ENCODE results near the gene EMC8.

Gene EMC8

DNA sequence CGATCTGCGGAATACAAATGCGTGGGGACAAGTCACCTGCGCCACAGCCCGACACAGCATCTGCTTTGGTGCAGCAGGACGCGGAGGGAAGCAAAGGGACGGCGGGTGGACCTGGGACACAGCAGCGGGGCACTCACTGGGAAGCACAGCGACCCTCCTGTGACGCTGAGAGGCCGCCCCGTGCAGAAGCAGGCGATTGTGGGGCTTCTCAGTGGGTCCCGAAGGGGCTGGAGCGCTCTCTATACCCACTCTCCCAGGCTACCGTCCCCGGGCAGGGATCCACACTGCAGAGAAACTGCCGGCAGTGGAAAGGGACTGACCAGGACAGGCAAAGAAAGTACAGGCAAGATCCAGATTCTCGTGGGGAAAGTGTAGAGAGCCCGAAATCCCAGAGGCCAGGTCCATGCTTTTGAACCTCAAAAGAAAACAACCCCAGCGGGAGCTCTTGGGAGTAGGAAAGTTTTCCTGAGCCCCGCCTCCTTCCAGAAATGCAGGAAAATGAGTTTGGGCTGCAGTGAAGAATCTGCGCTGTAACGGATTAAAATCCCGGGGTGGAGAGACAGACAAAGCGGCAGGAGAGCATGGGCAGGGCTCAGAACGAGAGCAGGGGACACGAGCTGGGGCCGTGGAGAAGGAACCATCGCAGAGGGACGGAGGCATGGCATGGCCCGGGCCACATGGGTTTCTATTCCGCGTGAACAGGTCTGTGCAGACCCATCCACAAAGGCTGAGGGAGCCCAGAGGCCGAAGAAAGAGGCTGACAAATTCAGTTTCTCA is 12.9 kb upstream of the EMC8 start:
- no peaks in the 10 kb centered on the region for H3K4me1 ChIP-seq (ENCODE audit: low read length)
- no peak overlapping the region for H3K9ac ChIP-seq (ENCODE audit: low read length)
- no peak overlapping the region for H3K27ac ChIP-seq (ENCODE audit: low read length)
- H3K9me3 ChIP-seq (ENCODE audit: insufficient read depth, low read length), result no peaks in the 10 kb centered on the region
- H3K79me2 ChIP-seq (ENCODE audit: low read length), result no peaks in the 10 kb centered on the region
- no peak overlapping the region for H3K4me3 ChIP-seq (ENCODE audit: low read length)
- no peaks in the 10 kb centered on the region for H3K36me3 ChIP-seq (replicated peaks; ENCODE audit: low read depth, low read length)
- no peak for TF ChIP-seq EZH2phosphoT487 (IDR thresholded peaks at IDR 0.05; ENCODE audit: low read depth)
- TF ChIP-seq, protein P1, sequence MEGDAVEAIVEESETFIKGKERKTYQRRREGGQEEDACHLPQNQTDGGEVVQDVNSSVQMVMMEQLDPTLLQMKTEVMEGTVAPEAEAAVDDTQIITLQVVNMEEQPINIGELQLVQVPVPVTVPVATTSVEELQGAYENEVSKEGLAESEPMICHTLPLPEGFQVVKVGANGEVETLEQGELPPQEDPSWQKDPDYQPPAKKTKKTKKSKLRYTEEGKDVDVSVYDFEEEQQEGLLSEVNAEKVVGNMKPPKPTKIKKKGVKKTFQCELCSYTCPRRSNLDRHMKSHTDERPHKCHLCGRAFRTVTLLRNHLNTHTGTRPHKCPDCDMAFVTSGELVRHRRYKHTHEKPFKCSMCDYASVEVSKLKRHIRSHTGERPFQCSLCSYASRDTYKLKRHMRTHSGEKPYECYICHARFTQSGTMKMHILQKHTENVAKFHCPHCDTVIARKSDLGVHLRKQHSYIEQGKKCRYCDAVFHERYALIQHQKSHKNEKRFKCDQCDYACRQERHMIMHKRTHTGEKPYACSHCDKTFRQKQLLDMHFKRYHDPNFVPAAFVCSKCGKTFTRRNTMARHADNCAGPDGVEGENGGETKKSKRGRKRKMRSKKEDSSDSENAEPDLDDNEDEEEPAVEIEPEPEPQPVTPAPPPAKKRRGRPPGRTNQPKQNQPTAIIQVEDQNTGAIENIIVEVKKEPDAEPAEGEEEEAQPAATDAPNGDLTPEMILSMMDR (IDR thresholded peaks at IDR 0.05; ENCODE audit: low read depth, low read length), result no peak
- no peak overlapping the region for H2AFZ ChIP-seq (ENCODE audit: low read depth, low read length)
- no peak overlapping the region for H3K4me2 ChIP-seq (ENCODE audit: low read length)
- H4K20me1 ChIP-seq (ENCODE audit: insufficient read depth, low read length), result no peaks in the 10 kb centered on the region
- H3K27me3 ChIP-seq (ENCODE audit: low read depth, low read length), result peaks cover 12% of the 10 kb centered on the region; the same call in 1 of the 2 replicates

DNA sequence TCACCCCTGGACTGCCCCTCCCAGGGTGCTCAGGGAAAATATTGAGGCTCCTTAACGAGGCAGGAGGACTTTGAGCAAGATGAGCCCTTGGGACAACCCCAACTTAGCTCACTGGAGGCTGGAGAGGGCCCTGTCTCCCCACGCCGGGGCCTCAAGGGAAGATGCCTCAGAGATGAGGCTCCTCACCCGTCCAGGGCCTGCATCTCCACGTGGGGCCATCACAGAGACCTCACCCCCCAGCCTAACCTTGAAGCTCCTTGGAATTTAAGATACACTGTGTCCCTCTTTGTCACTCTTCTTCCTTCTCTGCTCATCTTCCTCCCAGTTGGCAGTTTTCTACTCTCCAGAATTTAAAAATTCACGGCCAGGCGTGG is 11.4 kb upstream of the EMC8 start:
- no peak overlapping the region for H3K9ac ChIP-seq (ENCODE audit: low read length)
- H3K36me3 ChIP-seq (replicated peaks; ENCODE audit: low read depth, low read length), result peaks cover 14% of the 10 kb centered on the region
- no peak overlapping the region for H3K4me3 ChIP-seq (ENCODE audit: low read length)
- no peak overlapping the region for H2AFZ ChIP-seq (ENCODE audit: low read depth, low read length)
- peaks cover 12% of the 10 kb centered on the region; the same call in 1 of the 2 replicates for H3K27me3 ChIP-seq (ENCODE audit: low read depth, low read length)
- TF ChIP-seq EZH2phosphoT487 (IDR thresholded peaks at IDR 0.05; ENCODE audit: low read depth), result no peak
- TF ChIP-seq, protein P1 (IDR thresholded peaks at IDR 0.05; ENCODE audit: low read depth, low read length), result no peak
- H3K4me1 ChIP-seq (ENCODE audit: low read length), result no peaks in the 10 kb centered on the region
- no peaks in the 10 kb centered on the region for H3K79me2 ChIP-seq (ENCODE audit: low read length)
- no peaks in the 10 kb centered on the region for H4K20me1 ChIP-seq (ENCODE audit: insufficient read depth, low read length)
- H3K9me3 ChIP-seq (ENCODE audit: insufficient read depth, low read length), result no peaks in the 10 kb centered on the region
- H3K27ac ChIP-seq (ENCODE audit: low read length), result no peak overlapping the region
- no peak overlapping the region for H3K4me2 ChIP-seq (ENCODE audit: low read length)

DNA sequence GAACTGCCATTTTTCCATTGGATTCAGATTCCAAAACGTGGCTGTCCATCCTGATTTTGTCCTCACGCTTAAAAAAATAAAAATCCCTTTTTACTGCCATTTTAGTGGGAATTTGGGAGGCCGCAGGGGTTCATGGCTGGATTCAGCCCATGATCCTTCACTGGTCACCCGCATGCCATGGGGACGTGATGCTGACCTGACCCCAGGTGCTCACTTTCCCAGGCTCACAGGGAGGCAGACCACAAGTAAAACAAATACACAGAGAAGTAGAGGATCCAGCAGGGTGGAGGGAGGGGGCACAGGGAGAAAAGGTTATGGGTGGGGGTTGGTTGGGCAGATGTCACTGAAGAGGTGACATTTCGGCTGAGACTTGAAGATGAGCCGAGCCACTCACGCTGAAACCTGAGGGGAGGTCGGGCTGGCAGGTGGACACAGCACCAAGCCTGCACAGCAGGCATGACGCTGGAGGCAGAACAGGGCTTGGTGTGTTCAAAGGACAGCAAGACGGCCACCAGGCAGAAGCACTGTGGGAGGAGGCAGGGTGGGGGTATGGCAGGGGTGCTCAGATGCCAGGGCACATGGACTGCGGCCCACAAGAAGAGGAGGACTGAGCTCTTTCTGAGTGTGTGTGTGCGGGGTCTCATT is 10.9 kb upstream of the EMC8 start:
- H3K4me3 ChIP-seq (ENCODE audit: low read length), result no peak overlapping the region
- no peaks in the 10 kb centered on the region for H3K79me2 ChIP-seq (ENCODE audit: low read length)
- no peaks in the 10 kb centered on the region for H3K9me3 ChIP-seq (ENCODE audit: insufficient read depth, low read length)
- H3K27ac ChIP-seq (ENCODE audit: low read length), result no peak overlapping the region
- TF ChIP-seq, protein P1 (IDR thresholded peaks at IDR 0.05; ENCODE audit: low read depth, low read length), result no peak
- TF ChIP-seq EZH2phosphoT487 (IDR thresholded peaks at IDR 0.05; ENCODE audit: low read depth), result no peak
- peaks cover 9% of the 10 kb centered on the region; the same call in 1 of the 2 replicates for H3K27me3 ChIP-seq (ENCODE audit: low read depth, low read length)
- no peaks in the 10 kb centered on the region for H4K20me1 ChIP-seq (ENCODE audit: insufficient read depth, low read length)
- no peaks in the 10 kb centered on the region for H3K4me1 ChIP-seq (ENCODE audit: low read length)
- H2AFZ ChIP-seq (ENCODE audit: low read depth, low read length), result no peak overlapping the region
- no peak overlapping the region for H3K9ac ChIP-seq (ENCODE audit: low read length)
- H3K36me3 ChIP-seq (replicated peaks; ENCODE audit: low read depth, low read length), result peaks cover 19% of the 10 kb centered on the region
- H3K4me2 ChIP-seq (ENCODE audit: low read length), result no peak overlapping the region

DNA sequence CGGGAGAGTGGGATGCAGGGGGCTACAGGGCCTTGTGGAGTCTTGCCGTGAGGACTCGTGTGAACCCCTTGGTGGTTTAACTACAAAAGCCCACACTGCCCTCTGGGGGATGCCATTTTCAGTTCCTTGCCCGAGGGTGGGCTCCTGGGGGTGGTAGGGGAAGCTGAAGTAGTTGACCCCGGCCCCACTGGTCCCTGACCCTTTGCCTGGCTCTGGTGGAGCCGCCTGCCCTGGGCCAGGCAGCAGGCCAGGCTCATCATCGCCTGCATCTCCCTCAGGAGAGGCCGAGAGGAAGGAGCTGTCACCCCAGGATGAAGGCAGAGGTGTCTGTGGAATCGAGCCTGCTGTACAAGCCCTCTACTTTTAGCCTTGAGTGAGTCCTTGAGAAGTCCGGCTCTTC is 10.3 kb upstream of the EMC8 start:
- H3K79me2 ChIP-seq (ENCODE audit: low read length), result no peaks in the 10 kb centered on the region
- H3K4me2 ChIP-seq (ENCODE audit: low read length), result no peak overlapping the region
- H4K20me1 ChIP-seq (ENCODE audit: insufficient read depth, low read length), result no peaks in the 10 kb centered on the region
- no peak overlapping the region for H3K4me3 ChIP-seq (ENCODE audit: low read length)
- no peaks in the 10 kb centered on the region for H3K9me3 ChIP-seq (ENCODE audit: insufficient read depth, low read length)
- no peak overlapping the region for H3K27ac ChIP-seq (ENCODE audit: low read length)
- H3K36me3 ChIP-seq (replicated peaks; ENCODE audit: low read depth, low read length), result peaks cover 25% of the 10 kb centered on the region
- TF ChIP-seq, protein P1 (IDR thresholded peaks at IDR 0.05; ENCODE audit: low read depth, low read length), result 0 out of 2 replicates have a peak, but pooled peaks have one; percentile 6
- TF ChIP-seq EZH2phosphoT487 (IDR thresholded peaks at IDR 0.05; ENCODE audit: low read depth), result no peak
- H2AFZ ChIP-seq (ENCODE audit: low read depth, low read length), result no peak overlapping the region
- H3K27me3 ChIP-seq (ENCODE audit: low read depth, low read length), result peaks cover 3% of the 10 kb centered on the region; the same call in 1 of the 2 replicates
- no peak overlapping the region for H3K9ac ChIP-seq (ENCODE audit: low read length)
- H3K4me1 ChIP-seq (ENCODE audit: low read length), result no peaks in the 10 kb centered on the region

All from OCI-LY3 (cell line).